HL-60 (cell line): ENCODE data around the gene SHH.

Experiments
- CTCF ChIP-seq: IDR thresholded peaks from one replicate; pipeline ENCODE4 v1.5.1; 2011; ENCODE audit warnings: low read length, control low read depth, inconsistent platforms; ENCODE audit not compliant: insufficient read depth
- GABPA ChIP-seq: IDR thresholded peaks from 2 replicates; pipeline ENCODE4 v1.6.1; 2012; ENCODE audit warnings: low read depth
- POLR2AphosphoS5 ChIP-seq: IDR thresholded peaks from 2 replicates; pipeline ENCODE4 v1.6.1; 2012; ENCODE audit warnings: low read depth

- TF ChIP-seq CTCF: peak; percentile 29
- no peak for TF ChIP-seq GABPA
- no peak for TF ChIP-seq POLR2AphosphoS5
Observed at GRCh38 chr7:155804897-155805825, 7.1 kb downstream of the SHH start.
